Loucy (cell line): Measurements from ENCODE around the gene KCNV2.

Experiments used
- H2AFZ ChIP-seq: fragments of 200-600 bp; sonication (generic); 2 replicates; pipeline ENCODE4 v1.6.0; 2016; ENCODE audit warnings: antibody characterized with exemption, mild to moderate bottlenecking, low read length, moderate library complexity
- H3F3A ChIP-seq: fragments of 200-600 bp; 2 replicates; pipeline ENCODE4 v1.6.0; 2016; ENCODE audit warnings: antibody characterized with exemption, low read depth, mild to moderate bottlenecking
- H3K27me3 ChIP-seq: fragments of 200-600 bp; sonication (generic); 2 replicates; pipeline ENCODE4 v1.6.1; 2014; ENCODE audit warnings: low read length, mild to moderate bottlenecking; ENCODE audit not compliant: insufficient read depth, poor library complexity, severe bottlenecking
- H3K36me3 ChIP-seq: fragments of 200-600 bp; sonication (generic); 2 replicates; pipeline ENCODE4 v1.6.1; 2016; ENCODE audit warnings: low read length; ENCODE audit not compliant: insufficient read depth
- H3K4me1 ChIP-seq: fragments of 200-600 bp; sonication (generic); 2 replicates; pipeline ENCODE4 v1.5.1; 2014; ENCODE audit warnings: low read length, mild to moderate bottlenecking; ENCODE audit not compliant: insufficient read depth, poor library complexity, severe bottlenecking
- H3K4me2 ChIP-seq: fragments of 200-600 bp; sonication (generic); 2 replicates; pipeline ENCODE4 v1.6.0; 2014; ENCODE audit warnings: antibody characterized with exemption, low read length, low read depth, mild to moderate bottlenecking; ENCODE audit not compliant: poor library complexity, severe bottlenecking
- H3K4me3 ChIP-seq: fragments of 200-600 bp; sonication (generic); 2 replicates; pipeline ENCODE4 v1.5.1; 2014; ENCODE audit warnings: low read length, mild to moderate bottlenecking, mixed read lengths; ENCODE audit not compliant: poor library complexity, severe bottlenecking
- H3K79me2 ChIP-seq: fragments of 200-600 bp; sonication (generic); 2 replicates; pipeline ENCODE4 v1.6.1; 2014; ENCODE audit warnings: low read length; ENCODE audit not compliant: insufficient read depth
- H3K9ac ChIP-seq: fragments of 200-600 bp; sonication (generic); 2 replicates; pipeline ENCODE4 v1.6.0; 2014; ENCODE audit warnings: mild to moderate bottlenecking, low read depth, low read length, moderate library complexity; ENCODE audit not compliant: poor library complexity, severe bottlenecking
- H3K9me2 ChIP-seq: fragments of 200-600 bp; sonication (generic); replicated peaks from 2 replicates; pipeline ENCODE4 v1.6.1; 2016; ENCODE audit warnings: low read depth, low read length, mixed read lengths
- H3K9me3 ChIP-seq: fragments of 200-600 bp; sonication (generic); 2 replicates; pipeline ENCODE4 v1.6.1; 2014; ENCODE audit warnings: mild to moderate bottlenecking, antibody characterized with exemption, low read length, low read depth; ENCODE audit not compliant: insufficient read depth
- H4K20me1 ChIP-seq: fragments of 200-600 bp; sonication (generic); 2 replicates; pipeline ENCODE4 v1.6.0; 2014; ENCODE audit warnings: antibody characterized with exemption, low read length, mild to moderate bottlenecking; ENCODE audit not compliant: insufficient read depth, poor library complexity, severe bottlenecking
- CTCF ChIP-seq: fragments of 200-600 bp; sonication (generic); conservative IDR thresholded peaks from 2 replicates; pipeline ENCODE4 v1.5.1; 2014; ENCODE audit warnings: mild to moderate bottlenecking, antibody characterized with exemption, low read length
- EZH2phosphoT487 ChIP-seq: fragments of 200-600 bp; IDR thresholded peaks from 2 replicates; pipeline ENCODE4 v1.6.1; 2018; ENCODE audit warnings: antibody characterized with exemption, mild to moderate bottlenecking, moderate library complexity, borderline replicate concordance

The KCNV2 gene

DNA sequence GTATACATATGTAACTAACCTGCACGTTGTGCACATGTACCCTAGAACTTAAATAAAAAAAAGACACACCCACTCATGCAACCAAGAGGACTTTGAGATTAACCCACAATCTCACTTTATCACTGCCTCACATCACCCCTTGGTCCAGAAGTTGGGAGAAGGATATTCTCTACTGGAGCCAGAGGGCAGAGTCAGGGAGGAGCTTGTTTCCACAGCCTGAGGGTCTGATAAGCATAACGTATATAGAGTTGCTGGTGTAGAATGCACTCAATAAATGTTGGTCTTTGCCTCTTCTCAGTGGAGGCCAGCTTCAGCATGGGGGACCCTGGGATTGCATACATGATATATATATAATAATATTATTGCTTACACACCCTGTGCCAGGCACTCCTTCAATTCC is 10.1 kb downstream of the KCNV2 start:
- Histone ChIP-seq H3K9ac (no peak overlapping the region), H3K4me3 (no peak overlapping the region), H3K9me2 (no peaks in the 10 kb centered on the region), H3F3A (no peaks in the 10 kb centered on the region), H3K9me3 (no peaks in the 10 kb centered on the region), H3K4me1 (peaks cover 4% of the 10 kb centered on the region), H3K79me2 (no peaks in the 10 kb centered on the region), H3K27me3 (no peaks in the 10 kb centered on the region), H2AFZ (no peak overlapping the region), H3K4me2 (no peak overlapping the region), H4K20me1 (no peaks in the 10 kb centered on the region), H3K36me3 (no peaks in the 10 kb centered on the region)
- TF ChIP-seq CTCF (no peak), EZH2phosphoT487 (no peak)

DNA sequence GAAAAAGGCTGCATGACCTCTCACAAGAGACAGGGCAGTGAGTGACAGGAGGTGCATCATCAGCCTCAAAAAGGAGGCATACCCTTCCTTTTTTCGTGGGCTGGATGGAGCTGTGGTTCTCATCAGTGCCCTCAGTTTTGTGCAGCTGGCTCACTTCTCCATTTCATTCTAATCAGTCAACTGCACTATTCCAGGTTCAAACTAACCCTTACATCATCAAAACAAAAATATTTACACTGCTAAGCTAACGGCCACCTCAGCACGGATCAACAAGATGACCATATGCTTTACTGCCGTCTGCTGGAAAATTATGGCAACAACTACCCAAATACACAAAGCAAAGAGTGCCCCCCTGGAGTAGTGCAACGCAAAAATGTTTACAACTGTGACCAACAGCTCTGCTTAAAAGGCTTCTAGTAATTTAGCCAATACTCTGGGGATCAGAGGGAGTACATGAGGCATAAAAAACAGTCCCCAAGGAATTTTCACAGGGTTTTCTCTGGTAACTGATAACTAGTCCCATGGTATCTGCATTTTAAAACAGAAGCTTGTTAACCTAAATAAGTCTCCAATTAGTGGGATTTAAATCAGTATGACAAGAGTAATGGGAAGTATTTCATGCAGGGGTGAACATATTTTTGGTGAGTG is 10.8 kb downstream of the KCNV2 start:
- no peaks in the 10 kb centered on the region for H3K9me3 ChIP-seq
- TF ChIP-seq CTCF, result peak; percentile 86
- no peak for TF ChIP-seq EZH2phosphoT487
- H3K4me3 ChIP-seq, result no peak overlapping the region
- peak overlapping the region; percentile 30 for H2AFZ ChIP-seq
- no peaks in the 10 kb centered on the region for H3K79me2 ChIP-seq
- H3K9me2 ChIP-seq, result no peaks in the 10 kb centered on the region
- peaks cover 4% of the 10 kb centered on the region for H3K4me1 ChIP-seq
- H3K4me2 ChIP-seq, result peak overlapping the region; percentile 14
- H3K9ac ChIP-seq, result no peak overlapping the region
- H3K27me3 ChIP-seq, result no peaks in the 10 kb centered on the region
- no peaks in the 10 kb centered on the region for H3F3A ChIP-seq
- H3K36me3 ChIP-seq, result no peaks in the 10 kb centered on the region
- no peaks in the 10 kb centered on the region for H4K20me1 ChIP-seq

DNA sequence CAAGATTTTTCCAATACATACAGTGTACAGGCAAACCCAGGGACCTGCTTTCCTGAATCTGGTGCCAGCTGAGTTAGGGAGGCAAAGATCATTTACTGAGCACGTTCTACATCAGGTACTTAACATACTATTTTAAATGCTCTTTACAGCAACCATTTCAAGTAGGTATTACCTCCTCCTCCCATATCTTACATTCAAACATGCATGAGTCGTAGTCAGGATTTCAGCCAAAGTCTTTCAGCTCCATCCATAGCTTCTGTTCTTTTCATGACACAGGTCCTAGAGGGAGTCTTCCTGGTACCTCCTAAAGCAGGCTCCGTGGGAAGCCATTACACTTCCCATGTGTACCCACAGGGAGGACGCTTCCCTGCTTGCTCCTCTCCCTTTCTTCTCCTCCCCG is 11.7 kb downstream of the KCNV2 start:
- Histone ChIP-seq H3K4me3 (no peak overlapping the region), H3K36me3 (no peaks in the 10 kb centered on the region), H3K4me2 (no peak overlapping the region), H2AFZ (no peak overlapping the region), H3F3A (no peaks in the 10 kb centered on the region), H3K4me1 (peaks cover 4% of the 10 kb centered on the region), H3K9me3 (no peaks in the 10 kb centered on the region), H3K79me2 (no peaks in the 10 kb centered on the region), H3K27me3 (no peaks in the 10 kb centered on the region), H3K9me2 (no peaks in the 10 kb centered on the region), H4K20me1 (no peaks in the 10 kb centered on the region), H3K9ac (no peak overlapping the region)
- TF ChIP-seq EZH2phosphoT487 (no peak), CTCF (no peak)
